Fibroblast of skin of back (primary cell): ENCODE measurements around the gene STIM1.
A peak's percentile ranks its signal among the peaks of the same experiment; 100 is the strongest.
"Not testable (repeated sequence)": the region's sequence is repeated elsewhere in the genome, so short reads cannot be mapped to it uniquely, and the experiment has no call there.

Experiments used
- DNase-seq: peaks from one replicate; pipeline ENCODE4 v3.0.0-alpha.2; 2013

STIM1 gene

DNA sequence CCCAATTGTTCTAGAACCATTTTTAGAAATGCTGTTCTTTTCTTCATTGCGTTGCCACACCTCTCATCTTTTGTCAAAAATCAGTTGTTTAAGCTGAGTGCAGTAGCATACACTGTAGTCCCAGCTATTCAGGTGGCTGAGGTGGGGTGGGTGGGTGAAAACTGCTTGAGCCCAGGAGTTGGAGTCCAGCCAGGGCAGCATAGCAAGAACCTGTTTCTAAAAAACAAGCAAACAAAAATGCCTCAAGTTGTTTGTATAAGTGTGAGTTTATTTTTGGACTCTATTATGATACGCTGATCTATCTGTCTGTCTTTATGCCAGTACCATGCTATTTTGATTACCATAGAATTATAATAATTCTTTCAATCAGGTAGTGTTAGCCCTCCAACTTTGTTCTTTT is 176.6 kb downstream of the STIM1 start:
- DNase-seq: no peak

DNA sequence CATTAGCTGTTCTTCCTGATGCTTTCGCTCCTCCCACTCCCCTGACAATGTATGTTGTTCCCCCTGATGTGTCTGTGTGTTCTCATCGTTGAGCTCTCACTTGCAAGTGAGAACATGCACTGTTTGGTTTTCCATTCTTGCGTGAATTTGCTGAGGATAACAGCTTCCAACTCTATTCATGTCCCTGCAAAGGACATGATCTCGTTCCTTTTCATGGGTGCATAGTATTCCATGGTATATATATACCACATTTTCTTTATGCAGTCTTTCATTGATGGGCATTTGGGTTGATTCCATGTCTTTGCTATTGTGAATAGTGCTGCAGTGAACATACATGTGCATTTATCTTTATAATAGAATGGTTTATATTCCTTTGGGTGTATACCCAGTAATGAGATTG is 180.5 kb downstream of the STIM1 start:
- DNase-seq: no peak

DNA sequence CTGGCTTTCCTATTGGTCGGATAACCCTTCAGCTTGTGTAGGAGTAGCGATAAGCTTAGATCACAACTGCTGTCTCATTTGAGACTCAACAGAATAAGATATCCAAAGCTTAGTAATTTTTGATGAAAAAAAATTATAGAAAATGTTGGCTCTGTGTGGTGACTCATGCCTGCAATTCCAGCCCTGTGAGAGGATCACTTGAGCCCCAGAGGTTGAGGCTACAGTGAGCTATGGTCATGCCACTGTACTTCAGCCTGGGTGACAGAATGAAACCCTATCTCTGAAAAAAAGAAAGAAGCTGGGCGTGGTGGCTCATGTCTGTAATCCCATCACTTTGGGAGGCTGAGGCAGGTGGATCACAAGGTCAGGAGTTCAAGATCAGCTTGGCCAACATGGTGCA is 183.5 kb downstream of the STIM1 start:
- peak; percentile 58 for DNase-seq

DNA sequence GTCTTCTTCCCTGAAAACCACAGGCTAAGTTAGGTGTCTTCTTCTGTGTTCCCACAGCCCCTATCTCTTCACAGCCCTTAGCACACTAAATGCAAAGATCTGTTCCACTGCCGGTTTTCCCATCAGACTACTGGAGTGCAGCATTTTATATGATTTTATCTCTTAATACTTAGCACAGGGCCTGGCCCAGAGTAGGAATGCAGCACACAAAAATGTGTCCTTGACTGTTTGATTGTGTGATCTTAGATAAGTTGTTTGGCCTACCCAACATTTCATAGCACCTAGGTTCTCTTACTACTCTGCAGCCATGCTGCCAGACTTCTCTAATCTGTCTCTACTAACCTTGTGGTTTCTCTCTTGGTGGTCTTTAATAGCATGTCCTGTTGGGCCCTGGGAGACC is 185.0 kb downstream of the STIM1 start:
- no peak for DNase-seq

DNA sequence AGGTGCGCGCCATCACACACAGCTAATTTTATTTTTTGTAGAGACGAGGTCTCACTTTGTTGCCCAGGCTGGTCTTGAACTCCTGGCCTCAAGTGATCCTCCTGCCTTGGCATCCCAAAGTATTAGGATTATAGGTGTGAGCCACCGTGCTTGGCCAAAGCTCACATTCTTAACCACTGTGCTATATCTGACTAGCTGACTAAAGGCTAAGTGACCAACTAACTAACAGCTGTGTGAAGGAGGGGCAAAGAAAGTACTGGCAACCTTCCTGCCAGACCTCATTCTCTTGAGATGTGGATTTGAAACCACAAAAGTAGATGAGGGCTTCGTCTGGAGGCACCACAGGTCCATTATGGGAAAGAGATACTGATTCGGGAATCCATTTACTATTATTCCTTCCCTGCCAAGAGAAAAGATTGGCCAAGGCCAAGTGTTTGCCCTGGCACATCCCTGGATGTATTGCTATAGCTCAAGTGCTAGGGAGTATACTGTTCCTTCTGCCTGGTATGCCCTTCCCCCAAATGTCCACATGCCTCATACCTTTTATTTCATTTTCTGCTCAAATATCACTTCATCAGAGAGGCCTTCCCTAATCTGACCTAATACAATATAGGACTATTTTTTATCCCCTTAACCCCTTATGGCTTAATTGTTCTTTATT is 186.4 kb downstream of the STIM1 start:
- DNase-seq: no peak

DNA sequence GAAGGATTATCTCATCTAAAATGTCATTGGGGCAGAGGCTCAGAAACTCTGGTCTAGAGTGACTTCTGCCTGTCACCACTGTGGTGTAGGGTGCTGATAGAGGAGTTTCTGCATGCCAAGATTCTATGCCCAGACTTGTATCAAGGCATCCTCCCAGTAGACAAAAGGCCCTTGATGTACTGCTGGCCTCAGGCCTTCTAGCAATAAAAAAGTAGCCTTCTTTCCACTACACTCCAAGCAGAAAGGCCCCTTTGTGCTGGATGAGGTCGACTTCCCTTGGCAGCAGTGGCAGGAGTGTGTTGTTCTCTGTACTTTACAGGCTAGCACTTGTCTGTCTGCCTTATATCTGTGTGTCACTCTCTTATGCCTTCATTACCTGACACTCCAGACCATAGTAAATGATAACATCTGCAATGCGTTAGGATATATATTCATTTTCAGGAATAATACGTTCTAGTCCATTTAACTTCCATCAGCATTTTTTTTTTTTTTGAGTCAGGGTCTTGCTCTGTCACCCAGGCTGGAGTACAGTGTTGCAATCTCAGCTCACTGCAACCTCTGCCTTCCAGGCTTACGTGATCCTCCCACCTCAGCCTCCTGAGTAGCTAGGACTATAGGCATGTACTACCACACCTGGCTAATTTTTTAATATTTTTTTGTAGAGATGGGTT is 189.6 kb downstream of the STIM1 start:
- no peak for DNase-seq

DNA sequence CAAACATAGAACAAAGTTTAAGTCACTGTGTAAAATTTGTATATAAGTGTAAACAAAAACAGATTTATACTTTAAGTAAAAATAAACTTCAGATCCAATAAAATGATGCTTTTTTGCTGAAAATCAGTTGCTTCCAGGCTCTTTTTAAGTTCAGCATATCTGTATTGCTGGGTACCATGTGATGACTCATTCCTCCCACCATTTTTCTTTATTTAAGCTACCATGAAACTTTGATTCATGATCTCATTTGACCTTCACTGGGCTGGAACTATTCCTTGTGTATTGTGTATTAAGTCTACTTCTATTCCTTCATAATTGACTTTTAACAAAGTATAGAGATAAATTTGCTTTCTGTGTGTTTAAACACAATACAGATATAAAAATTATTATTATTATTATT is 192.9 kb downstream of the STIM1 start:
- DNase-seq: no peak

DNA sequence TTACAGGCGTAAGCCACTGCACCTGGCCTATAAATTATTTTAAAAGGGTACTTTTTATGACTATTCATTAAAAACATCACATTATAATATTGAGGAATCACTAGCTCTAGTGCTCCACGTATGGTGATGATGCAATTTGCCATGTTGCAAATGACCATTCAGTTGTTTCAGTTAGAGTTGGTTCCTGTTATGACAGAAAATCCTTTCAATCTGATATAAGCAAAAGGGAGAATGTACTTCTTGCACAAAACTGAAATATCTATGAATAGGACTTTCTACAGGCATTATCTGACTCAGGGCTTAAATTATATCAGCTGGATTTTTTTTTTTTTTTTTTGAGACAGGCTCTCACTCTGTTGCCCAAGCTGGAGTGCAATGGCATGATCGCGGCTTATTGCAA is 193.5 kb downstream of the STIM1 start:
- DNase-seq: no peak

DNA sequence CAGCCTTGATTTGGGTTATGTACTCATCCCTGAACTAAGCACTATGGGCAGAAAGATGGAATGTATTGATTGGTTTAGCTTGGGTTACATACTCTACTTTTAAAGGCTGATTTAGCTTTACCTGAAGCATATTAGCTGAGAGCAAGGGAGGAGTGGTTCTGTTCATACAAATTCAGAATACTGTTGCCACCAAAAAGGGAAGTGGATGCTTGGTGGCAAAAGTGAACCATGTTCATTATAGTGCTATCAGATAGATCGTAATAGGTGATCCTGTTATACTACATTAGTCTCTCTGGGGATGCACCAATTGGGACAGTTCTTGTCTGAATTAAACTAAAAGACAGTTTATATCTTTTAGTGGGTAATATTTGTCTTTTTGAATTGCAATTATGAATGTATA is 194.7 kb downstream of the STIM1 start:
- no peak for DNase-seq

DNA sequence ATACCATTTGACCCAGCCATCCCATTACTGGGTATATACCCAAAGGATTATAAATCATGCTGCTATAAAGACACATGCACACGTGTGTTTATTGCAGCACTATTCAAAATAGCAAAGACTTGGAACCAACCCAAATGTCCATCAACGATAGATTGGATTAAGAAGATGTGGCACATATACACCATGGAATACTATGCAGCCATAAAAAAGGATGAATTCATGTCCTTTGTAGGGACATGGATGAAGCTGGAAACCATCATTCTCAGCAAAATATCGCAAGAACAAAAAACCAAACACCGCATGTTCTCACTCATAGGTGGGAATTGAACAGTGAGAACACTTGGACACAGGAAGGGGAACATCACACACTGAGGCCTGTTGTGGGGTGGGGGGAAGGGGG is 197.7 kb downstream of the STIM1 start:
- DNase-seq: not testable (repeated sequence)

DNA sequence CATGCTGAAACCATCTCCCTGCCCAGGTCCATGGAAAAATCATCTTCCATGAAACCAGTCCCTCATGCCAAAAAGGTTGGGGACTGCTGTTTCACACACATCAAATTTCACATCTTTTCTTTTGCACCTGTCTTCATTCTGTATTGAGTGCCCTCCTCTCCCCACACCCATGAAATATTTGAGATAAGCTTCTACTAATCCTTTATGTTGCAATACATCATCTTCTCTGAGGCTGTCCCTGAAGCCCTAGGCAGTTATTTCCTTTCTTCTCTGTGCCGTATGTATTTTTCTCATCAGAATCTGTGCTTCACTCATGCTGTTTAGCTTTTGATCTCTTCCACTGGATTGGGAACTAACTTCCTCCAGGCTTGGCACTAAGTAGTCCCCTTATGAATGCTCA is 199.2 kb downstream of the STIM1 start:
- DNase-seq: no peak

DNA sequence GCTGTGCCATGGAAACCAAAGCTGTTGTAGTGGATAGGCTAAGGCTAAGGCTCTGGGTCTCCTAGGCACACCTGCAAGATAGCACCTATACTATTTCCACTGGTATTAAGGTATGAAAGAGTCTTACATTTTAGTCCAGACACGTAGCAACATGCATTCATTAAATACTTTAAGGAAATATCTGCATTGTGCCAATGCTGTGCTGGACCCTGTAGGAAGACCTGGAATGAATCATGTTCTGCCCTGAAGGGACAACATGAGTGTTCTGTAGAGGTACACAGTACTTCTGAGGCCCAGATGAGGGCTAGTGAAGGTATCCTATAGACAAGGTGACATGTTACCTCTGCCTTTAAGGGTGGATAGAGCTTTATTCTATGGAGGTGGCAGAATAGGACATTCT is 204.0 kb downstream of the STIM1 start:
- no peak for DNase-seq

DNA sequence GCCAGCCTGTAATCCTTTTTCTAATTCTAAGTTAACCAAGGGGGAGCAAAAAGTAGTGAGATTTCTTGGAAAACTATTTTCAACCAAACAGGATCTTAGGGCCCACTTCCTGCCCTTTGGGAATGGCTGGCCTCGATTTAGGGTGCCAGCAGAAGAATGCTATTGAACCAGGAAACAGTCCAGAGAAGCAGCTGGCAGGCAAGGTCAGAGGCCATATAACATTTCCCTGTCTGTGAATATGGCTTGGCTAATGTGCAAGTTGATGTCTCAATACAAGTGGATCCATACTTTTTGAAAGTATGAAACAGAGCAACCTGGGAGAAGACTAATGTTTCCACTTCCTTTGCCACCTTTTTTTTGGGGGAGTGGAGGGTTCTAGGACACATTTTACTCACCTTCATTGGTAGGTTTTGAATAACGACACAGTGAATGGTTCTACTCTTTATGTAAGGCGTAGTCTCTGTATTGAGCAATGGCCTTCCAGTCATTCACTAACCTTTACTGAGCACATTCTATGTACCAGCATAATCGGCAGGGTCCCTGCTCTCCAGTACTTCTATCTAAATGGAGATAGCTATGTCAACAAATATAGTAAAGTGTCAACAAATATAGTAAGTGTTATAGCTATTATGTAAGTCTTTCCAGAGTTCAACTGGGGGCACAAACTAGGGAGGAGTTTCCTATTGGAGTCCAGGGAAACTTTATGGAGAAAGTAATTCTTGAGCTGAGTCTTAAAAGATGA is 204.9 kb downstream of the STIM1 start:
- no peak for DNase-seq

DNA sequence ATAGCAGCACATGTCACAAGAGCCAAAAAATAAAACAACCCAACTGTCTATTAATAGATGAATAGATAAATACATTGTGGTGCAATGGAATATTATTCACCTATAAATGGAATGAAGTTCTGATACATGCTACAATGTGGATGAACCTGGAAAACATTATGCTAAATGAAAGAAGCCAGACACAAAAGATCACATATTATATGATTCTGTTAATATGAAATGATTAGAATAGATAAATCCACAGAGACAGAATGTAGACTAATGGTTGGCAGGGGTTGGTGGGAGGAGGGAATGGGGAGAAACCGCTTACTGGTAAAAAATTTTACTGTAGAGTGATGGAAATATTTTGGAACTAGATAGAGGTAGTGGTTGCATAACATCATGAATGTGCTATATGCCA is 206.2 kb downstream of the STIM1 start:
- no peak for DNase-seq

DNA sequence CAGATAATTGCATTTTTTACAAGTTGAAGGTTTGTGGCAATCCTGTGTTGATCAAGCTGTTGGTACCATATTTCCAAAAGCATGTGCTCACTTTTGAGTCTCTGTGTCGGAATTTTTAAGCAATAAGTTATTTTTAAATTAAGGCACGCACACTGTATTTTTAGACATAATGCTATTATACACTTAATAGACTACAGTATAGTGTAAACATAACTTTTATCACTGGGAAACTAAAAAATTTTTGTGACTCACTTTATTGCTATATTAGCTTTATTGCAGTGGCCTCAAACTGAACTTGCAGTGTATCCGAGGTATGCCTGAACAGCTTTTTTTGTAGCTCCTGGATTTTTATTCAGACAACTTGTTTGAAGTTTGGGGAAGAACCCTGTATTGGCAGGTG is 207.9 kb downstream of the STIM1 start:
- DNase-seq: peak; percentile 50

DNA sequence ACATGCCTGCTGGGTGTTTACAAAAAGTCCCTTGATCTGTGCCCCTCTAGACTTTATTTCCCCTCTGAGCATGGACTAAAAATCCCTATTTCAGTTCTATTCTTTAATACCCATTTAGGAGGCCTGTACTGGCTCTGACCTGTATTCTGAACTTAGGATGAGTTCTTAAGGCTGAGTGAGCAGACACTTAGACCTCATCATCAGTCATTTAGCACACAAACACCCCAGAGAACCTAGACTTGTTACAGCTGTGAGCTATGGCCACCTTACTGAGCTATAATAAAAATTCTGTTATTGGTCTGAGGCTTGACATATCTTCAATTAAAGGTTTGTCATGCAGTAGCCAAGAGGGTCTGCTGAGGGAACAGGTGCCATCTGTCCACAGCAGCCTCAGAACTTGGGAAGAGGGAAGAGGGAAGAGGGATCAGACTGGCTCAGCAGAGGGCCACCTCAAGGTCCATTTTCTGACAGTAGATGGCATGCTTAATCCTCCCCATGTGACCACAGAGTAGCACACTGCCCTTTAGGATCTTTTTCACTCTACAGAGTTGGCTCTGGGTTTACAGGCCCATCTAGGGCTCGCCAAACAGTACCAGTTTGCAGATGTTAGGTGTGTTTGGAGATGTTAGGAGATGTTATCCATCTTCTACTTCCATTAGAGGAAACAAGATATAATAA is 209.0 kb downstream of the STIM1 start:
- no peak for DNase-seq

DNA sequence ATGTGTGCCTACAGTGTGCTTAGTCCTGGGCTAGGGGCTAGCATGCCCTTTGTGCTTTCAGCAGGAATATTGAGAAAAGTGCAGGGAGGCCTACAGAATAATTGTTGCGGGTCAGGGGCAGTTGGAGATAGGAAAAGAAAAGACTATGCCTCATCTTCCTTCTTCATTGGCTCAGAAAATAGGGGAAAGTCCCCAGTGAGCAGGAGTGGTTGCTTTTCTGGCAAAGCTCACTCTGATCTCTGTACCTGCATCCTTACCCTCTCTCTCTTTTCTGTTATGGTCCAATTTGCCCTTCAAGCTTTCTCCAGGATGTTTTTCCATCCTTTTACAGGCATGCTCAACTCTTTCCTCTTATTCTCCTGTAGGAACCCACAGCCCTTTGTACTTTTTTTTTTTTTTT is 209.6 kb downstream of the STIM1 start:
- no peak for DNase-seq

DNA sequence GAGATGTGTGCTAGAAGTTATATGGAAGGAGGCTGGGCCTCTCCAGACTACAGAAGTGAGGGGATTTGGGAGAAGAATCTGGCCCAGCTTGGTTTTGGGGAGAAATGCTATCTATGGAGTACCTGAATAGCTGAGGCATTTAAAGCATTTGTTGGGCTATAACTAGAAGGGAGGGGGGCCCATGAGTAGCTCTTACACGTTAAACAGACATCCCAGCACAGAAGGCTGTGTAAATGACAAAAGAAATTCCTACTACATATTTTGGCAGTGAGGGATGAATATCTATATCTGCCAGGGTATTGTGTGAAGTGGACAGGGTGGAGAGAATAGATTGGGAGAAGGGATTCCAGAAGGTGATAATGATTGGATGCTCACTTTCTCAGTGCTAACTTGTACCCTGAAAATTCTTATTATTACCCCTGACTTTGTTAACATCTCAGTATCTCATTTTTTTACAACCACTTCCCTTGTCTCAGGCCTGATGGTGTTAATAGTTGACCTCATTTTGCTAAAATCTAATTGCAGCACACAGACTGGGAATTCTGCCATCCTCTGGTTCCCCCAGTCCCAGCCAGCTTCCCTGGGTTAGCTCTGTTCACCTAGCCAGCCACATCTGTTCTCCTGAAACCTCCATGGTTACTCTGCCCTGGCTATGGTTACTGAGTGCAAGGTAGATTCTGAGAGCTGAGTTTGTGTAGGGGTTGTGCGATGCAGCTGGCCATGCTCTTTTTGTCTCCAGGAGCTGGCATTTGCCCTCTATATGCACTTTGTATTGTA is 210.3 kb downstream of the STIM1 start:
- peak; percentile 54 for DNase-seq

DNA sequence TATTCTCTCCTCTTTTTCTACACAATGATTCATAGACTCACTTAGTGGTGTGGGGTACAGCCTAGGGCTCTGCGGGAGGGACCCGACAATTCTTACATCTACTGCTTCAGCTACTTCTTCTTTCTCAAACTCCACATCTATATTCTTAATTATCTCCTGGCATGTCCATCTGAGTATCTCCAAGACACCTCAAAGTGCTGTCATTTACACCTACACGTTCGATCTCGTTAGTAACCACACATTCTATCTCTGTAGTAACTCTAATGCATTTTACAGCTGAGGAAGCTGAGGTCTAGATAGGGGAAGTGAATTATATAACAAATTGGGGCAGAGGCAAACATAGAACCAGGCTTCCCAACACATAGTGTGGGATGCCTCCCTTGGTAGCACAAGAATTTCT is 211.4 kb downstream of the STIM1 start:
- DNase-seq: no peak

DNA sequence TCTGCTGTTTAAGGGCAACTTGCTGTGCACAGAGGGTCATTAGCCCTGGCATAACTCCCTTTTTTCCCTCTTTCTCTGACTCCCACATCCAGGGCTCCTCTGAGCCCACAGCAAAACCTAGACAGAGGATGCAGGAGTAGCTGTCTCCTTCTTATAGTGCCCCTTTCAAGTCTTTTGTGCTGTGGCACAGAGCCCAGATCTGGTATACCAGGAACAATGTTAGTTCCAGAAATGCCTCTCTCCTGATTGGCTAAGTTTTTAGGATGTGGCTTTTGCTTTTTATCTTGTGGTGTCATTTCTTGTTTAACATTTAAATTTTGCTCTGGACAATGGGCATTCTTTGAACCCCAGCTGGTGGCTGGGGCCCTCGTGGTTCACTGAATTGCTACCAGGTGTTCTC is 213.5 kb downstream of the STIM1 start:
- peak; percentile 26 for DNase-seq

DNA sequence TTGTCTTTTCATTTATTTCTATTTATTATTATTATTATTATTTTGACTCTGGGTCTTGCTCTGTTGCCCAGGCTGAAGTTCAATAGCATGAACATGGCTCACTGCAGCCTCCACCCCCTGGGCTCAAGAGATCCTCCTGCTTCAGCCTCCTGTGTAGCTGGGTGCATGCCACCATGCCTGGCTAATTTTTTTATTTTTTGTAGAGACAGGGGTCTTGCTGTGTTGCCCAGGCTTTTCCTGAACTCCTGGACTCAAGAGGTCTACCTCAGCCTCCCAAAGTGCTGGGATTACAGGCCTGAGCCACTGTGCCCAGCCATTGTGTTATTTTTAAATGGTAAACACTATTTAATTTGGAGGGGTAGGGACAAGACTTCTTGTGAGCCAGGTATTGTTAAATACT is 215.9 kb downstream of the STIM1 start:
- no peak for DNase-seq

DNA sequence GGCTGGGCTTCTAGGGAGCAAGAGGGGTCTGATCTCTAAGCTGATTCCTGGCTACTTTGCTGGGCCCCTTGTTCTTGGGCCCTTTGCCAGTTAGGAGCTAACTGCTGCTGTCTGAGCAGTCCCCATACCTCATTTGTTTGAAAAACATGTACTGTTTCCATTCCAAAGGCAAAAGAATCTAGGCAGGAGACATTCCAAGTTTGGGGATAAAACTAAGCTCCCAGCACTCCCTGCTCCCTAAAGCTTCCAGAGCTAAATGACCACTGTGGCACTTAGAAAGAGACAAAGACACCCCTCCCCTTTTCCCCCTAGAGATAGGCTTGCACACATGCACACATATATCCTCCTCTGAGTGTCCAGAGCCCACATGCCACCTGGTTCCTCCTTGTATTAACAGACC is 216.4 kb downstream of the STIM1 start:
- DNase-seq: peak; percentile 46
